ENCODE measurements around the gene TENM4.
"Not testable (repeated sequence)": the region's sequence is repeated elsewhere in the genome, so short reads cannot be mapped to it uniquely, and the experiment has no call there.

Gene TENM4

GRCh38 chr11:78828676-78829075, 612.2 kb downstream of the TENM4 start:
- TF ChIP-seq, protein P1, sequence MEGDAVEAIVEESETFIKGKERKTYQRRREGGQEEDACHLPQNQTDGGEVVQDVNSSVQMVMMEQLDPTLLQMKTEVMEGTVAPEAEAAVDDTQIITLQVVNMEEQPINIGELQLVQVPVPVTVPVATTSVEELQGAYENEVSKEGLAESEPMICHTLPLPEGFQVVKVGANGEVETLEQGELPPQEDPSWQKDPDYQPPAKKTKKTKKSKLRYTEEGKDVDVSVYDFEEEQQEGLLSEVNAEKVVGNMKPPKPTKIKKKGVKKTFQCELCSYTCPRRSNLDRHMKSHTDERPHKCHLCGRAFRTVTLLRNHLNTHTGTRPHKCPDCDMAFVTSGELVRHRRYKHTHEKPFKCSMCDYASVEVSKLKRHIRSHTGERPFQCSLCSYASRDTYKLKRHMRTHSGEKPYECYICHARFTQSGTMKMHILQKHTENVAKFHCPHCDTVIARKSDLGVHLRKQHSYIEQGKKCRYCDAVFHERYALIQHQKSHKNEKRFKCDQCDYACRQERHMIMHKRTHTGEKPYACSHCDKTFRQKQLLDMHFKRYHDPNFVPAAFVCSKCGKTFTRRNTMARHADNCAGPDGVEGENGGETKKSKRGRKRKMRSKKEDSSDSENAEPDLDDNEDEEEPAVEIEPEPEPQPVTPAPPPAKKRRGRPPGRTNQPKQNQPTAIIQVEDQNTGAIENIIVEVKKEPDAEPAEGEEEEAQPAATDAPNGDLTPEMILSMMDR (IDR thresholded peaks at IDR 0.05; ENCODE audit: low read depth, low read length, missing control alignments) = no peak
- DNase-seq (ENCODE audit: low read depth) = no peak
- no peak overlapping the region for H3K4me3 ChIP-seq (ENCODE audit: low read depth, low read length)

DNA sequence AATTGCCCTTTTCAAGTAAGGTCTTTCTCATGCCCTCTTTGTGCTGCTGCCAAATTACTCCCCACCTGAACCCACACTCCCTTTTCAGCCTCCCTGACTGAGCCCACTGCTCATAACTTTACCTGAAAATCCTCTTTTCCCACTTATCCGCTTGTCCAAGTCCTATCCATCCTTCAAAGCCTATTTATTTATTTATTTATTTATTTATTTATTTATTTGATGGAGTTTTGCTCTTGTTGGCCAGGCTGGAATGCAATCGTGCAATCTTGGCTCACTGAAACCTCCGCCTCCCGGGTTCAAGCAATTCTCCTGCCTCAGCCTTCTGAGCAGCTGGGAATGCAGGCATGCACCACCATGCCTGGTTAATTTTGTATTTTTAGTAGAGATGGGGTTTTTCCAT, 613.5 kb downstream of the TENM4 start:
- H3K4me3 ChIP-seq (ENCODE audit: low read depth, low read length); DNase-seq (ENCODE audit: low read depth): not testable (repeated sequence)

DNA sequence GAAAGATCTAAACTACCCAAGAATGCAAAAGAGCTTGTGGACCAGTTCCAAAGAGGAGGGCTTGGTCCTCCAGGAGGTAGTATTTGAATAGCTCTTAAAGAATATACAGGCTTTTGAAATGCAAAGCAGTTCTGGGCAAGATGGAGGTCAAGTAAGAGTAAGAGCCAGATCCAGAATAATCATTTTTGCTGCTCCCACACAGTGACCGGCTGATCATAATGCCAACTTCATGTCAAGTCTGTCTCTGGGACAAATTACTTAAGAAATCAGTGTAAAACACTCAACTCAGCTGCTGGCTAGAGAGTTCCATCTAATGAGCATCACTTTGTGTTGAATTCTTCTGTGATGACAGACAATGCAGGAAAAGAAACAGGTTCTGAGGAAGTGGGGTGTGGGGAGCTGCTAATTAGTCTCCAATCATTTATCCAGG, 615.2 kb downstream of the TENM4 start:
- TF ChIP-seq, protein P1 (IDR thresholded peaks at IDR 0.05; ENCODE audit: low read depth, low read length, missing control alignments) = no peak
- DNase-seq (ENCODE audit: low read depth) = no peak
- no peak overlapping the region for H3K4me3 ChIP-seq (ENCODE audit: low read depth, low read length)

- DNase-seq (ENCODE audit: low read depth) = no peak
- H3K4me3 ChIP-seq (ENCODE audit: low read depth, low read length) = no peak overlapping the region
- TF ChIP-seq, protein P1 (IDR thresholded peaks at IDR 0.05; ENCODE audit: low read depth, low read length, missing control alignments) = no peak
Observed at GRCh38 chr11:78823588-78823987, 617.2 kb downstream of the TENM4 start.

DNA sequence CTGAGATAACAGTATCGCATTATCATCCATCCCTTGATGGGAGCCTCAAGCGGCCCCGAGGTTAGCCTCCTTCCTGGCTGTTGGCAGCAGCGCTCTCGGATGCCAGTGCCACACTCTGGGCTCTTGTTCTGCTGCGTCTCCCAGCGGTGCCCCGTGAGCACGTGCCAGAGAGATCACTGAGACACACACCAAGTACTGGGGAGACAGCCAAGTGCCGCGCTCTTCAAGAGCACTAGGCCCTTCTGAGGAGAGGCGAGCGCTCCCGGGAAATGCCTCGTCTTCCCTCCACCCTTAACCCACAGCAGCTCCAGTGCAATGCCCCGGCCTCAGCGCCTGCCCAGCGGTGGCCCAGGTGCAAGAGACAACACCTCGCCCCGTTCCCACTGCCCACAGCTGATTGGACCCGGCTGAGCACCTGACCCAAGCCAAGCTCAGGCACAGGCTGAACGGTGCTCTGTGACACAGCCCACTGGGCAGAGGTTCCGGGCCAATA, 617.9 kb downstream of the TENM4 start:
- TF ChIP-seq, protein P1 (IDR thresholded peaks at IDR 0.05; ENCODE audit: low read depth, low read length, missing control alignments) = no peak
- H3K4me3 ChIP-seq (ENCODE audit: low read depth, low read length) = no peak overlapping the region
- DNase-seq (ENCODE audit: low read depth) = no peak

DNA sequence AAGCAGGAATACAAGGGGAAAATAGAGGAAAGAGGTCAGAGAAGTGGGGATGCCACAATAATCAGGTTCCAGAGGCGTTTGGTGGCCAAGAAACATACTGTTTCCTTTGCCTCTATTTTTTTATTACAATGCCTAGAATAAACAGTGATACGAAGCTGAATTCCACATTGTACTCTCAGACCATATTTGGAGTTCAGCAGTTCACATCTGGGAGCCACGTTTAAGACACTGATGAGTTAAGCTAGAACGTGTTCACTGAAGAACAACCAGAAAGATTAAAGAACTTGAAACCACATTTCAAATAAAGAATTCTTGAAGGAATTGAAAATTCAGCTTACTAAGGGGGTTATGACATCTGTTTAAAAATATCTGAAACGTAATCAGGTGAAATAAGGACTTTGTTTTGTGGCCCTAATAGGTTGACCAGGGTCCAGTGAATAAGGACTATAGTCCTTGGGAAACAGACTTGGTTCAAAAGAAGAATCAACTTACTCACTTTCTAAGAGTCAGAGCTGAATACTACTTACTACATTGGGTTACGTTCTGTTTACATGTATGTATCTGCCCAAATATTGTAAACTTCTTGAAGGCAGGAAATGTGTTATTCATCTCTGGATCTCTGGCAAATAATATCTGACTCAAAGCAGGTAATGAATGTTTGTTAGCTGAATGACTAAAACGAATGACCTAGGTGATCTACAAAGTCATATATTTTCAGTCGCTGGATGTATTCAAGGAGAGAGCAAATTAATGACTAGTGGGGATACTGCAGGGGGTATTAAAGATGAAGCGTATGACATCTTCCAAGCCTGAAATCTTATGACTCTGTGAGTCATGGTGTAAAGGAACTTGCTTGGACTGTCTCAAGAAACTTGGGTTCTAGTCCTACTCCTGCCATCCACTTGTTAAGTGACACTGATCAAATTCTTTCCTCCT, 619.2 kb downstream of the TENM4 start:
- H3K4me3 ChIP-seq (ENCODE audit: low read depth, low read length) = no peak overlapping the region
- DNase-seq (ENCODE audit: low read depth) = no peak
- TF ChIP-seq, protein P1 (IDR thresholded peaks at IDR 0.05; ENCODE audit: low read depth, low read length, missing control alignments) = no peak

- H3K4me3 ChIP-seq (ENCODE audit: low read depth, low read length) = no peak overlapping the region
- TF ChIP-seq, protein P1 (IDR thresholded peaks at IDR 0.05; ENCODE audit: low read depth, low read length, missing control alignments) = no peak
- DNase-seq (ENCODE audit: low read depth) = no peak
Observed at GRCh38 chr11:78820741-78821140, 620.1 kb downstream of the TENM4 start.
